IMR-90 (cell line): ENCODE measurements around the gene SEMA5A. TPM values are rescaled to one million over a fixed set of nuclear protein-coding genes. Genes with fewer than 3 reads are reported as not detected.

Source experiments
- ATAC-seq: fragments of 200-7000 bp; cut with Tn5 transposase; 2 replicates; pipeline ENCODE4 v1.9.1; 2020; ENCODE audit warnings: low read depth, mild to moderate bottlenecking, moderate library complexity
- BruUV-seq: library from RNA; stranded (reverse); fragments of 400-500 nt; replicated peaks from 2 replicates; lab custom pipeline; 2021; lab: Mats Ljungman, UMichigan
- CTCF ChIA-PET: fragments of 300-600 bp; formaldehyde crosslinking; extraction: SDS; loops from one replicate; lab custom pipeline; 2021; ENCODE audit warnings: antibody characterized with exemption; lab: Yijun Ruan, JAX
- POLR2A ChIA-PET: fragments of 300-600 bp; sonication (Branson Sonifier 250); formaldehyde crosslinking; loops from one replicate; lab custom pipeline; 2022; ENCODE audit warnings: antibody characterized with exemption; ENCODE audit not compliant: unreplicated experiment; lab: Charles Lee
- DNase-seq: peaks from one replicate; pipeline ENCODE4 v3.0.0; 2013
- H2AFZ ChIP-seq: replicated peaks from 2 replicates; pipeline ENCODE3; 2013; ENCODE audit warnings: low read length, mild to moderate bottlenecking; ENCODE audit not compliant: poor library complexity
- H2AK5ac ChIP-seq: 2 replicates; pipeline ENCODE4 v1.6.1; 2013; ENCODE audit warnings: low read depth, low read length, inconsistent platforms
- H2AK9ac ChIP-seq: replicated peaks from 2 replicates; pipeline ENCODE3; 2013; ENCODE audit warnings: mild to moderate bottlenecking, low read depth, low read length, moderate library complexity; ENCODE audit not compliant: poor library complexity
- H2BK120ac ChIP-seq: 2 replicates; pipeline ENCODE4 v1.6.1; 2013; ENCODE audit warnings: low read depth, low read length, inconsistent platforms
- H2BK15ac ChIP-seq: 3 replicates; pipeline ENCODE4 v1.6.1; 2013; ENCODE audit warnings: low read depth, low read length, inconsistent platforms
- H2BK20ac ChIP-seq: 2 replicates; pipeline ENCODE4 v1.6.1; 2013; ENCODE audit warnings: low read depth, mild to moderate bottlenecking, inconsistent platforms, low read length, moderate library complexity
- H2BK5ac ChIP-seq: 2 replicates; pipeline ENCODE4 v1.6.1; 2013; ENCODE audit warnings: mild to moderate bottlenecking, low read depth, low read length, inconsistent platforms; ENCODE audit not compliant: poor library complexity, severe bottlenecking
- H3K14ac ChIP-seq: replicated peaks from 2 replicates; pipeline ENCODE4 v1.6.1; 2013; ENCODE audit warnings: low read depth, low read length, inconsistent platforms
- H3K18ac ChIP-seq: 2 replicates; pipeline ENCODE4 v1.6.1; 2013; ENCODE audit warnings: low read depth, low read length, control low read depth
- H3K23ac ChIP-seq: 2 replicates; pipeline ENCODE4 v1.6.1; 2013; ENCODE audit warnings: low read depth, low read length, inconsistent platforms
- H3K27ac ChIP-seq: 2 replicates; pipeline ENCODE4 v1.5.1; 2013; ENCODE audit warnings: mild to moderate bottlenecking, control low read depth, low read length; ENCODE audit not compliant: insufficient read depth
- H3K27me3 ChIP-seq: 2 replicates; pipeline ENCODE4 v1.6.1; 2013; ENCODE audit warnings: low read length; ENCODE audit not compliant: control insufficient read depth, insufficient read depth
- H3K36me3 ChIP-seq: 2 replicates; pipeline ENCODE4 v1.6.1; 2013; ENCODE audit warnings: low read length, mixed read lengths; ENCODE audit not compliant: control insufficient read depth, insufficient read depth
- H3K4ac ChIP-seq: 2 replicates; pipeline ENCODE4 v1.6.1; 2013; ENCODE audit warnings: low read depth, low read length, inconsistent platforms
- H3K4me1 ChIP-seq: 2 replicates; pipeline ENCODE4 v1.6.1; 2013; ENCODE audit warnings: low read length, mixed read lengths; ENCODE audit not compliant: control insufficient read depth, insufficient read depth
- H3K4me2 ChIP-seq: 2 replicates; pipeline ENCODE4 v1.6.1; 2013; ENCODE audit warnings: low read depth, mild to moderate bottlenecking, control low read depth, low read length, moderate library complexity
- H3K4me3 ChIP-seq: 2 replicates; pipeline ENCODE4 v1.5.1; 2013; ENCODE audit warnings: low read depth, mild to moderate bottlenecking, control low read depth, low read length, moderate library complexity; ENCODE audit not compliant: insufficient read depth
- H3K56ac ChIP-seq: 2 replicates; pipeline ENCODE4 v1.6.1; 2013; ENCODE audit warnings: low read length, inconsistent platforms; ENCODE audit not compliant: insufficient read depth; ENCODE audit errors: extremely low read depth
- H3K79me1 ChIP-seq, 2 experiments: 2 replicates each; pipeline ENCODE4 v1.6.1; 2013; ENCODE audit warnings: low read length in 2 of 2, inconsistent platforms in 1 of 2, low read depth in 1 of 2
- H3K9ac ChIP-seq: 2 replicates; pipeline ENCODE4 v1.6.1; 2013; ENCODE audit warnings: low read depth, low read length, control low read depth
- H3K9me1 ChIP-seq: 2 replicates; pipeline ENCODE4 v1.6.1; 2013; ENCODE audit warnings: low read length, inconsistent platforms; ENCODE audit not compliant: insufficient read depth
- H3K9me3 ChIP-seq: 2 replicates; pipeline ENCODE4 v1.6.1; 2013; ENCODE audit warnings: low read length; ENCODE audit not compliant: control insufficient read depth, insufficient read depth
- H4K20me1 ChIP-seq: 2 replicates; pipeline ENCODE4 v1.6.1; 2013; ENCODE audit warnings: low read length, inconsistent platforms; ENCODE audit not compliant: insufficient read depth
- H4K5ac ChIP-seq: 2 replicates; pipeline ENCODE4 v1.6.1; 2013; ENCODE audit warnings: mild to moderate bottlenecking, low read depth, low read length, control low read depth
- H4K8ac ChIP-seq, 2 experiments: 2 replicates each; pipeline ENCODE4 v1.6.1; 2013; ENCODE audit warnings: low read depth in 2 of 2, low read length in 2 of 2, control low read depth in 1 of 2, inconsistent platforms in 1 of 2
- H4K91ac ChIP-seq: 2 replicates; pipeline ENCODE4 v1.6.1; 2013; ENCODE audit warnings: low read depth, low read length, inconsistent platforms; ENCODE audit not compliant: insufficient read depth
- BHLHE40 ChIP-seq: fragments of 150-350 bp; IDR thresholded peaks from 2 replicates; pipeline ENCODE4 v1.6.1; 2016; ENCODE audit warnings: mild to moderate bottlenecking, low read depth, low read length
- CEBPB ChIP-seq: IDR thresholded peaks from 2 replicates; pipeline ENCODE4 v1.6.1; 2012; ENCODE audit warnings: low read depth, low read length, improper control_type of control experiment
- CTCF ChIP-seq: conservative IDR thresholded peaks from 2 replicates; pipeline ENCODE4 v1.5.1; 2012; ENCODE audit warnings: mild to moderate bottlenecking, low read depth, low read length, improper control_type of control experiment
- FOS ChIP-seq: fragments of 150-350 bp; IDR thresholded peaks from 2 replicates; pipeline ENCODE4 v1.6.1; 2016; ENCODE audit warnings: low read depth, low read length
- MAFK ChIP-seq: IDR thresholded peaks from 2 replicates; pipeline ENCODE4 v1.6.1; 2012; ENCODE audit warnings: low read depth, low read length, improper control_type of control experiment
- MAZ ChIP-seq: IDR thresholded peaks from 2 replicates; pipeline ENCODE4 v1.6.1; 2012; ENCODE audit warnings: low read depth, mild to moderate bottlenecking, low read length, improper control_type of control experiment, moderate library complexity, borderline replicate concordance
- MXI1 ChIP-seq: IDR thresholded peaks from 2 replicates; pipeline ENCODE4 v1.6.1; 2012; ENCODE audit warnings: low read depth, mild to moderate bottlenecking, low read length, moderate library complexity, borderline replicate concordance
- NFE2L2 ChIP-seq: fragments of 150-350 bp; IDR thresholded peaks from 2 replicates; pipeline ENCODE4 v1.6.1; 2016; ENCODE audit warnings: low read depth, mild to moderate bottlenecking, low read length
- POLR2A ChIP-seq: IDR thresholded peaks from 2 replicates; pipeline ENCODE4 v1.6.1; 2012; ENCODE audit warnings: mild to moderate bottlenecking, low read depth, low read length
- RAD21 ChIP-seq: IDR thresholded peaks from 2 replicates; pipeline ENCODE4 v1.6.1; 2012; ENCODE audit warnings: low read length, improper control_type of control experiment
- RFX5 ChIP-seq: IDR thresholded peaks from 2 replicates; pipeline ENCODE4 v1.8.0; 2012; ENCODE audit warnings: low read depth, mild to moderate bottlenecking, low read length, moderate library complexity
- SMC3 ChIP-seq: fragments of 150-350 bp; IDR thresholded peaks from 2 replicates; pipeline ENCODE4 v1.6.1; 2016; ENCODE audit warnings: low read depth, mild to moderate bottlenecking, antibody characterized with exemption, low read length, moderate library complexity
- WGBS, 2 experiments: methylation state at CpG; one replicate each; pipeline versions ENCODE4 v1.1.5 to v1.1.7; 2013; ENCODE audit warnings: missing lambda C conversion rate in 2 of 2; ENCODE audit not compliant: insufficient read length in 1 of 2; ENCODE audit errors: extremely low coverage in 2 of 2; 5-methylcytosine and 5-hydroxymethylcytosine counted together
- dilution Hi-C: fragments of 300-500 bp; cut with HindIII; formaldehyde crosslinking; loops from one replicate; pipeline ENCODE4 v1.14.3; 2018; ENCODE audit warnings: low sequenced_read_pairs; ENCODE audit not compliant: unreplicated experiment
- in situ Hi-C: fragments of 300-500 bp; cut with MboI; formaldehyde crosslinking; loops from 3 replicates; pipeline ENCODE4 v1.14.3; 2019; ENCODE audit warnings: low sequenced_read_pairs, inconsistent platforms, mixed read lengths
- intact Hi-C: fragments of 100-400 bp; cut with micrococcal nuclease; formaldehyde crosslinking; loops from 2 replicates; pipeline ENCODE4 v1.10.0; 2022
- polyA plus RNA-seq, 3 experiments: library from polyadenylated mRNA; depleted of rRNA; stranded (reverse); fragments of >200 nt; gene quantifications; 2 replicates each; pipeline ENCODE4 v1.2.3, GENCODE V29; 2012; ENCODE audit warnings: low replicate concordance in 1 of 3
- total RNA-seq: library from RNA; depleted of rRNA; stranded (reverse); fragments of >200 nt; gene quantifications from 2 replicates; pipeline ENCODE4 v1.2.3, GENCODE V29; 2012
- TF ChIP-seq, protein P1 (sequence below): fragments of 150-350 bp; IDR thresholded peaks from 2 replicates; pipeline ENCODE4 v1.6.1; 2017; ENCODE audit warnings: mild to moderate bottlenecking, antibody characterized with exemption, low read length, low read depth
- TF ChIP-seq, protein P2 (sequence below): fragments of 150-350 bp; IDR thresholded peaks from 2 replicates; pipeline ENCODE4 v1.6.1; 2016; ENCODE audit warnings: low read depth, mild to moderate bottlenecking, low read length, moderate library complexity, borderline replicate concordance

The SEMA5A gene
- total and polyA plus RNA-seq, 2 of the 4 experiments (the other 2 are of a cell fraction) = 8.2 to 9.9 TPM

DNA sequence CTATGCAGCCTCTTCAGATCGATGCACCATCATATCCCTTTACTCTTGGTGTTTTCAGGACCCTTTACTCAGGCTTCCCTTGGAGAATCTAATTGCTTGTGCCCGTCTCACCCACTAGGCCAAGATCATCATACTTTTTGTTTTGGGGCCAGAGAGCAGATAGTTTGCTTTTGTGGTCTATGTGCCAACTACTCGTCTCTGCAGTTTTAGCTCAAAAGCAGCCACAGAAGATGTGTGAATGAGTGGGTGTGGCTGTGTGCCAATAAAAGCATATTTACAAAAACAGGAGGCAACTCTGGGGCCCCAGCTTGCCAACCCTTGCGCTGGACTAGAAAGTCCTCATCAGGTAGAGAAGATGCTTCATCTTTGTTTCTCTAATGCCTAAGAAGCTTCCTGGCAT lies 216.8 kb downstream of the SEMA5A start:
- ATAC-seq = no peak

More for the DNA sequence above, 216.8 kb downstream of the SEMA5A start:
- Histone ChIP-seq H4K20me1 (peaks cover 3% of the 10 kb centered on the region), H3K4ac (no peak overlapping the region), H2BK120ac (no peak overlapping the region), H2AFZ (no peak overlapping the region), H2BK20ac (no peak overlapping the region), H3K9me1 (peaks cover 16% of the 10 kb centered on the region), H3K9ac (no peak overlapping the region), H3K79me1 (peaks cover 0 to 27% of the 10 kb centered on the region in 2 experiments; a peak in 2 of 4 replicates), H3K9me3 (no peaks in the 10 kb centered on the region), H4K91ac (no peak overlapping the region), H4K5ac (no peak overlapping the region), H2AK5ac (no peak overlapping the region), H2BK5ac (no peak overlapping the region), H3K27ac (no peak overlapping the region), H3K4me3 (no peak overlapping the region), H3K14ac (no peak overlapping the region), H3K27me3 (no peaks in the 10 kb centered on the region), H2BK15ac (no peak overlapping the region), H2AK9ac (no peak overlapping the region), H3K4me2 (no peak overlapping the region), H3K18ac (no peak overlapping the region), H3K4me1 (peaks cover 1% of the 10 kb centered on the region; the same call in 1 of the 2 replicates), H3K23ac (no peak overlapping the region), H3K56ac (no peak overlapping the region), H3K36me3 (peaks cover 6% of the 10 kb centered on the region; the same call in 1 of the 2 replicates), H4K8ac (no peak overlapping the region)
- DNase-seq = no peak
- intact Hi-C loops = no loop called here
- 80% methylated on average over 1 of the region's 4 CpGs; no CpG with 5 or more reads in 1 of the 2 experiments for WGBS, 2 experiments
- BruUV-seq = no TSS peak
- in situ Hi-C loops = no loop called here
- ChIA-PET CTCF (no interaction called here), POLR2A (no interaction called here)
- dilution Hi-C loops = no loop called here
- TF ChIP-seq NFE2L2 = no peak
- TF ChIP-seq BHLHE40 = no peak
- no peak for TF ChIP-seq FOS
- no peak for TF ChIP-seq RAD21
- no peak for TF ChIP-seq RFX5
- no peak for TF ChIP-seq CTCF
- no peak for TF ChIP-seq POLR2A
- TF ChIP-seq MXI1 = no peak
- TF ChIP-seq, protein P1, sequence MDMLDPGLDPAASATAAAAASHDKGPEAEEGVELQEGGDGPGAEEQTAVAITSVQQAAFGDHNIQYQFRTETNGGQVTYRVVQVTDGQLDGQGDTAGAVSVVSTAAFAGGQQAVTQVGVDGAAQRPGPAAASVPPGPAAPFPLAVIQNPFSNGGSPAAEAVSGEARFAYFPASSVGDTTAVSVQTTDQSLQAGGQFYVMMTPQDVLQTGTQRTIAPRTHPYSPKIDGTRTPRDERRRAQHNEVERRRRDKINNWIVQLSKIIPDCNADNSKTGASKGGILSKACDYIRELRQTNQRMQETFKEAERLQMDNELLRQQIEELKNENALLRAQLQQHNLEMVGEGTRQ = no peak
- TF ChIP-seq MAFK = no peak
- TF ChIP-seq MAZ = no peak
- no peak for TF ChIP-seq SMC3
- TF ChIP-seq, protein P2, sequence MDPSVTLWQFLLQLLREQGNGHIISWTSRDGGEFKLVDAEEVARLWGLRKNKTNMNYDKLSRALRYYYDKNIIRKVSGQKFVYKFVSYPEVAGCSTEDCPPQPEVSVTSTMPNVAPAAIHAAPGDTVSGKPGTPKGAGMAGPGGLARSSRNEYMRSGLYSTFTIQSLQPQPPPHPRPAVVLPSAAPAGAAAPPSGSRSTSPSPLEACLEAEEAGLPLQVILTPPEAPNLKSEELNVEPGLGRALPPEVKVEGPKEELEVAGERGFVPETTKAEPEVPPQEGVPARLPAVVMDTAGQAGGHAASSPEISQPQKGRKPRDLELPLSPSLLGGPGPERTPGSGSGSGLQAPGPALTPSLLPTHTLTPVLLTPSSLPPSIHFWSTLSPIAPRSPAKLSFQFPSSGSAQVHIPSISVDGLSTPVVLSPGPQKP = no peak
- no peak for TF ChIP-seq CEBPB
